GM19025 (cell line): ENCODE results near the gene INIP.

Experiments used
- ATAC-seq: cut with Tn5 transposase; IDR thresholded peaks from one replicate; pipeline ENCODE4 v1.9.1; 2021; ENCODE audit warnings: mild to moderate bottlenecking, low read depth, moderate library complexity; ENCODE audit not compliant: unreplicated experiment

INIP gene, protein sequence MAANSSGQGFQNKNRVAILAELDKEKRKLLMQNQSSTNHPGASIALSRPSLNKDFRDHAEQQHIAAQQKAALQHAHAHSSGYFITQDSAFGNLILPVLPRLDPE

DNA sequence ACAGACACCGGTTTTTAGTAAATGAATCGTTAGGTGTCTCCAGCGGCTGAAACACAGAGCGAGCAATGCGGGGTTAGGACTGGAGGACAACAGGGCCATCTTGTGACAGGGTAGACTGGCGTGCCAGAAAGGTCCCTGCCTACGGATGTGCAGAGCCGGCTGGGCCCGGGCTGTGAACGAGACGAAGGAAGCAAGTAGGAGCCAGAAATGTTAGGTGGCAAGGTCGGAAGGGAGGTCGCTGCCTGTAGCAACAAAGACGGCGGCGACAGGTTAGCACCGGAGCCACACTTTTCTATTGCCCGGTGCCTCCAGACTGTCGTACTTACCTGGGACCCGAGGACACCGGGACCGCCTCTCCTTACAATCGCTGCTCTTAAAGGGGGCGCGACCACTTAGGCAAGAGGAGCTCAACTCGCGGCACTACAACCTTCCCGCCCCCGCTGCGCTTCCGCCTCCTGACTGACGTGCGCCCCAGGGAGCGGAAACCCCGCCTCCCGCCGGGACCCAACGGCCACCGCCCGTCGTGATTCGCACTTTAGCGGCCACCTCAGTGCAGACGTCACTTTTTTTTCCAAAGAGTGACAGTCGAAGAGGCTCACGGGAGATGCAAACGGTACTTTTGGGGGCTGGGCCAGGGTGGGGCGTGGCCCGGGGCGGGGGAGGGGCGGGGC lies at the start of gene INIP:
Gene INIP (minus strand): TSS at position 457 of the 671 bp plus-strand sequence. CDS start 1,632 bp downstream, outside the sequence.
- ATAC-seq, result peak; percentile 99

DNA sequence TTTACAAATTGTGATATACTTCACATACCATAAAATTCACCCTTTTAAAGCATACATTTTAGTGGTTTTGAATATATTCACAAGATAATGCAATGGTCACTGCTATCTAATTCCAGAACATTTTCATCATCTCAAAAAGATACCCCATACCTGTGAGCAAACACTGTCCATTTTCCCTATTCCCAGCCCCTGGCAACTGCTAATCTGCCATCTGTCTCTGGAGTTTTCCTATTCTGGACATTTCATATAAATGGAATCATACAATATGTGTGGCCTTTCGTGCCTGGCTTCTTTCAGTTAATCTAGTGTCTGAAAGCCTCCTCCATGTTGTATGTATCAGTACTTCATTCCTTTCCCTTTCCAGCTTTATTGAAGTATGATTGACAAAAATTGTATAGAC lies 47.4 kb upstream of the INIP start:
- ATAC-seq, result no peak

DNA sequence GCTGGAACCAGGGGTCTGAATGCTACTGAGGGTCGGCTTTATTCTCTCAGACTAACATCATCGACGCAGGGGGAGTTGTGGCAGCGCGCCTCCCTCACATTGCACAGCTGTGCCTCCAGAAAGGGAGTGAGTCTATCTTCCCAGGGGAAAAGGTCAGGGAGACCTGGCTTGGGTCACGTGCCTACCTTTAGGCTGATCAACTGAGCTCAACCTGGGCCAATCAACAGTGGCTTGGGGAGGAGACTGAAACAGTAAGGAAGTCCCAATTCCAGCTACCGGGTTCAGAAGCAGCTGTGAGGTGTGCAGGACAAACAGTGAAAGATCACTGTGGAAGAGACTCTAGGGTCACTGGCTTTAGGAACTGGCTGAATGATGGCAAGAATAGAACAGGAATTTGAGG lies 46.9 kb upstream of the INIP start:
- ATAC-seq, result no peak

DNA sequence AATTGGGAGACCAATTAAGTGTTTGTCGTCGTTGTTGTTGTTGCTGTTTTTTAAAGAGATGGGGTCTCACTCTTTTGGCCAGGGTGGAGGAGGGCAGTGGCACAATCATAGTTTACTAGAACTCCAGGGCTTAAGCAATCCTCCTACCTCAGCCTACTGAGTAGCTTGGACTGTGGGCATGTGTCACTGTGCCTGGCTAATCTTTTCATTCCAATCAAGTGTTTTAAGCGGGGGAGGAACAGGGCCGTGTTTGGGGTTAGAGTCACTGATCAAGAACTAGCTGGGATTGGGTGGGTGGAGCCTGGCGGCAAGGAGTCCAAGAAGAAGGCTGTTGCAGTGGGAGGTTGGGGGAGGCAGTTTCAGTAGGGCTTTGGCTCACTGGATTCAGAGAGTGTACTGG lies 46.4 kb upstream of the INIP start:
- no peak for ATAC-seq

DNA sequence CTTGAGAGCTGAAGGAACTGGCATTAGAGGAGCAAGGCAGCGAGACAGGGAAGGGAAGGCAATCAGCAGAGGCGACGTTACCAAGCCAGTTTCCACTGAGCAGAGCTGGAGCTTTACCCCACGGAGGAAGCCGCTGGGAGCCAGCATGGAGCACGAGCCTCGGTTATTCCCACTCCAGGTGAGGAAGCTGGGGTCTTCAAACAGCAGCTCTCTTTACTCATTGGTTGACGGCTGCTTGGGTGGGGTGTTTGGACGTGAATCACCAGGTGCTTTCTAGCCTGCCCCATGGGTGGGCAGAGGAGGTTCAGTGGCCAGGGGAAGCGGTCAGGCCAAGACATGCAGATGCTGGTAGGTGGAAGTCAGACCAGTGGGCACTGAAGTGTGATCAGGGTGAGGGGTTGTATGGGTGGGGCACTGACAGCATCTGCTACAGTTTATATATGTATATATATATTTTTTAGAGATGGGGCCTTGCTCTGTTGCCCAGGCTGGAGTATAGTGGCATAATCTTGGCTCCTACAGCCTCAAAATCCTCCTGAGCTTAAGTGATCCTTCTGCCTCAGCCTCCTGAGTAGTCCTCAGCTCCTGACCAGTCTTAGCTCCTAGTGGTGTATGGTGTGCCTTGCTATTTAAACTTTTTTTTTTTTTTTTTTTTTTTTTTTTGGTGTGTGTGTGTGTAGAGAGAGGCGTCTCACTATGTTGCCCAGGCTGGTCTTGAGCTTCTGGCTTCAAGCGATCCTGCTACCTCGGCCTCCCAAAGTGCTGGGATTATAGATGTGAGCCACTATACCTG lies 45.0 kb upstream of the INIP start:
- ATAC-seq, result no peak

DNA sequence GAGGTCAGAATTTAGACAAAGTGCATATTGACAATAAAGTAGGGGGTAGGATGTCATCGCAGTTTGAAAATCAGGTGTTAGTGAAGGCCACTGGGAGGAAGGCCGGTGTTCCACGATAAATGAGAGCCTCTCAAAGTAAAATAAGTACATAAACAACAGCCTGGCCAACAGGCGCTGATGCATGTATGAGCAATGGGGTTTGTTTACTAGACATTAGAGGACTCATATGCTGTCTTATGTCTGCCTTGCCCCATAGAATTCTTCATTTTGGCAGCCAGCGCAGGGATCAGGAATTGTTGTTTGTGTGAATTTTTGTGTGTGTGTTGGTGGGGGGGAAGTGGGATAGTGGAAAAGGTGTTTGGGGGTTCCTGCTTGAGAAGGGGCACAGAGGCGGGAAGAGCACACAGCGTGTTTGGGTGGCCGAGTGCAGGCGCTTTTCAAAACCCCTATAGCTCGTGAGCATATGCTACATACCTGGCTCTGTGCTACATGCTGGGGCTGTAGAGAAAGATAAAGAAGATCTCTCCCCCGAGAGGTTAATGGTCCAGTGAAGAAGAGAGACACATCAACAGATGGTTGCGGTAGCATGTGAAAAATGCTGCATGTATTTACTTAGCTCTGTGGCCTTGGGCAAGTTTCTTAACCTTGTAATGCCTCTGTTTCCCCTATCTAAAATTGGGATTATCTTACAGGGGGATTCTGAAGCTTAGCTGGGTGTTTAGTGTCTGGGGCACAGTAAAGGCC lies 44.2 kb upstream of the INIP start:
- no peak for ATAC-seq

DNA sequence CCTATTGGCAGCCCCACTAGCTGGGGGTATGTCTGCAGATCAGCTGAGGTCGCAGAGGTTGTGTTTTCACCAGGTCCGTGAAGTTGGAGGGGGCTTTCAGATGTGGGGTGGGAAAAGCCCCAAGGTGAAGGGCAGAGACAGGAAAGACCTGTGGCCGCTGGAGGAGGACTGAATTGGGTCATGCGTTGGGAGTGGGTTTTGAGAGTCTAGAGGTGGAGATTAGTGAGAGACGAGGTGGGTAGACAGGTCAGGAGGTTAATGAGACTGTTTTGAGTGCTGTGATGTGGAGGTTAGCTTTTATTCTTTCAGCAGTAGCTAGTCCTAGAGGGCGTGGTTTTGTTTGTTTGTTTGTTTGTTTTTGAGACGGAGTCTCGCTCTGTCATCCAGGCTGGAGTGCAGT lies 42.9 kb upstream of the INIP start:
- no peak for ATAC-seq

DNA sequence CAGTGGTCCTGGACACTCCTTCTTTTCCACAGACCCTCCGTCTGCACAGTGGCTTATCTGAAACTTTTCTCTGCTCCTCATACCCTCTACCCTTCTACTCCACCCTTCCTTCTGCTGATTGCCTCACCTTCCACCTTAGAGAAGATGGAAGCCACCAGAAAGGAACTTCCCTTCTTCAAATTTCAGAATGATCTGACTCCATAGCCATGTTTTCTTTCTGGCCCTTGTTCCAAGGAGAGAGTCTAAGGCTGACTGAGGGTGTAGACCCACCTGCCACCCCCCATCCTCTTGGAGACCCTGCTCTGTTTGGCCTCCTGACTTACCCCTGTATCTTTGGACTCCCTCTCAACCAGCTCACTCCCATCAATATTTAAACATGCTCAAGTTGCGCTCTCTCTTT lies 40.0 kb upstream of the INIP start:
- ATAC-seq, result no peak

DNA sequence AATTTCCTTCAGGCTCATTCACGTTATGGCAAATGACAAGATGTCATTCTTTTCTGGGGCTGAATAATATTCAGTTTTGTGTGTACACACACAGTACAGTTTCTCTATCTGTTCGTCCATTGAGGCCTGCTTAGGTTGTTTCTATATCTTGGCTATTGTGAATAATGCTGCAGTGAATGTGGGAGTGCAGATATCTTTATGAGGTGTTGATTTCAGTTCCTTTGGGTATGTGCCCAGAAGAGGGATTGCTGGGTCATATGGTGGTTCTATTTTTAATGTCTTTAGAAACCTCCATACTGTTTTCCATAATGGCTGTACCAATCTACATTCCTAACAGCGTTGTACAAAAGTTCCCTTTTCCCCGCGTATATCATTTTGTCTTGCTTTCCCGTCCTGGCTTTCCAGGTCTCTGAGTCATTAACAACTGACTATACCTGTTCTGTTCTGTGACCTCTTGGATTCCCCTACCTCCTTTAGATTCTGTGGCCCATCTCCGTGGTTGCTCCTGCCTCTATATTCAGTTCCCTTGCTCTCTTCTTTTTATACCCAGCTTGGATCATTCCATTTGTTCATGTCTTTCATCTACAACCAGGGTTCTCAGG lies 39.5 kb upstream of the INIP start:
- no peak for ATAC-seq

DNA sequence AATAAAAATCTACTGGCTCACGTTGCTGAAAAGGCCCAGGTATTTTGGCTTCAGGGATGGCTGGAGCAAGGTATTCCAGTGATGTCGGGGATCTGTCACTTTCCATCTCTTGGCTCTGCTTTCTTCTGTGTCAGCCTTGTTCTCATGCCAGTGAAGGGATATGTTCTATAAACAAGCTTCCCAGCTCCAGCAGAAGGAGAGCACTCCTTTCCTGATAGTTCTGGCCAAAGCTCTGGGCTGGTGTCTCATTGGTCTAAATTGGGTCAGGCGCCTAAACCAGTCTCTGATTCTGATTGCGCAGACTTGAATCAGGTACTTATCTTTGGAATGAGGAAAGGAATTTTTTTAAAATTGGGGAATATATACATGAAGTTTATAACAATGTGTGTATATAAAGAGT lies 37.8 kb upstream of the INIP start:
- ATAC-seq, result no peak

DNA sequence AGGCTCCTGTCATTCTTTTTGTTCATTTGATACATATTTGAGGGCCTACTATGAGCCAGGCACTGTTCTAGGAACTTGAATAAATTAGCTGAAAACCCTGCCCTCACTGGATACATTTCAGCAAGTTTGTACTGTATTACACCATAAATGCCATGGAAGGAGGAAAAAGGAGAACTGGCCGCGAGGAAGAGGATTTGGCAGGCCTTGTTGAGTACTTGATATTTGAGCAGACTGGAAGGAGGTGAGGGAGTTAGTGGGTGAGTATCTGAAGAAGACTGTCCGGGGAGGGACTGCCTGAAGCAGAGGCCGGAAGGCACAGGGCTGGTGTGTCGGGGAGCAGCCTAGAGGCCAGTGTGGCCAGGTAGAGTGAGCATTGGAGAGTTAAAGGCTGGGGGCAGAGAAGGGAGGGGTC lies 37.1 kb upstream of the INIP start:
- ATAC-seq, result no peak

DNA sequence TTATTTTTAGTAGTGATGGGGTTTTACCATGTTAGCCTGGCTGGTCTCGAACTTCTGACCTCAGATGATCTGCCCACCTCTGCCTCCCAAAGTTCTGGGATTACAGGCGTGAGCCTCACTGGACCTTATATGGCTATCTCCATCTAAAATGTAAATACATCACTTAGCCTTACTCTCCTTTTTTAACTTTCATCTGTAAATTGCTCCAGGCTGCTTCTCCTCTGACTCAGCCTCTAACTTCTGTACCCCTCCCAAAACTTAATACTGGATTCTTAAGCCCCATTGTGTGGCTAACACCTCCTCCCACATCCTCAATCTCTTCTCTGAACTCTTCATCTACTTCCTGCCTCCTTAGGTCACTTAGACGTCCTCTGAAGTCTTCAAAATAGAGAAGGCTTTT lies 36.7 kb upstream of the INIP start:
- no peak for ATAC-seq

DNA sequence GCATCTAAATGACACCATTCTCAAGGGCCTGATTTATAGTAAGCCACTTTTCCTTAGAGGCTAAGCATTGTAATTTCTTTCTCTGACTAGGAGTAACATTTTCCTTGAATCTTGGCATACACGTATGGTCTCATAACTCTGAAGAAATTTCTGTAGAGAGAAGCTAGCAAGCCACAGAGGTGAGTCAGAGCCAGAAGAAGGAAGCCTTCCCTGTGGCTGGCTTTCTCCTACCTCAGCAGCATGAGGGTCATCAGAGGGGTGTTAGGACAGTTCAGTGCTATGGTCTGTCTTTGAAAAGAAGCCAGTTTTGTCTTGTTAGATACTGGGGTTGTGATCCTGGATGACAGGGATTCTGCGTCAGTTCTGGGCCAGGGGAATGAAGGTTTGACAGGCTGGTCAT lies 35.8 kb upstream of the INIP start:
- no peak for ATAC-seq

DNA sequence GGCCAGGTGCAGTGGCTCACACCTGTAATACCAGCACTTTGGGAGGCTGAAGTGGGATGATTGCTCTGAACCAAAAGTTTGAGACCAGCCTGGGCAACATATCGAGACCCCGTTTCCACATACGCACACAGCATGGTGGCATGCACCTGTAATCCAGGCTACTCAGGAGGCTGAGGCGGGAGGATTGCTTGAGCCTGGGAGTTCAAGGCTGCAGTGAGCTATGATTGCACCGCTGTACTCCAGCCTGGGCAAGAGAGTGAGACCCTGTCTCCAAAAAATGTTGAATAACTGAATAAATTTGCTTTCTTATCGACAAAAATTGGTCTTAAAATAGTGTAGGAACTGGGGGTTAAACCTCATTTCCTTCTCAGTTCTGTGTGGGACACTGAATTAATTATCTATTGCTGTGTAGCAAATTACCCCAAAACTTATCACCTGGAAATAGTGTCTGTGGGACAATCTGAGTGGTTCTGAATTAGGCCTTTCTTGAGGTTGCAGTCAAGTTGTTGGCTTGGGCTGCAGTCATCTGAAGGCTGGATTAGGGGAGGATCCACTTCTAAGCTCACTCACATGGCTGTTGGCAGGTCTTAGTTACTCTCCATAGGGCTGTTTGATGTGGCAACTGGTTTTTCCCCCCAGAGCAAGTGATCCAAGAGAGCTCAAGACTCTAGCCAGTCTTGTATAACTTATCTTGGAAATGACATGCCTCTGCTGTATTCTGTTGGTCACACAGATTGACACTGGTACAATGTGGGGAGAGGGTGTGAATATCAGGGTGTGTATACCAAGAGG lies 34.6 kb upstream of the INIP start:
- no peak for ATAC-seq

DNA sequence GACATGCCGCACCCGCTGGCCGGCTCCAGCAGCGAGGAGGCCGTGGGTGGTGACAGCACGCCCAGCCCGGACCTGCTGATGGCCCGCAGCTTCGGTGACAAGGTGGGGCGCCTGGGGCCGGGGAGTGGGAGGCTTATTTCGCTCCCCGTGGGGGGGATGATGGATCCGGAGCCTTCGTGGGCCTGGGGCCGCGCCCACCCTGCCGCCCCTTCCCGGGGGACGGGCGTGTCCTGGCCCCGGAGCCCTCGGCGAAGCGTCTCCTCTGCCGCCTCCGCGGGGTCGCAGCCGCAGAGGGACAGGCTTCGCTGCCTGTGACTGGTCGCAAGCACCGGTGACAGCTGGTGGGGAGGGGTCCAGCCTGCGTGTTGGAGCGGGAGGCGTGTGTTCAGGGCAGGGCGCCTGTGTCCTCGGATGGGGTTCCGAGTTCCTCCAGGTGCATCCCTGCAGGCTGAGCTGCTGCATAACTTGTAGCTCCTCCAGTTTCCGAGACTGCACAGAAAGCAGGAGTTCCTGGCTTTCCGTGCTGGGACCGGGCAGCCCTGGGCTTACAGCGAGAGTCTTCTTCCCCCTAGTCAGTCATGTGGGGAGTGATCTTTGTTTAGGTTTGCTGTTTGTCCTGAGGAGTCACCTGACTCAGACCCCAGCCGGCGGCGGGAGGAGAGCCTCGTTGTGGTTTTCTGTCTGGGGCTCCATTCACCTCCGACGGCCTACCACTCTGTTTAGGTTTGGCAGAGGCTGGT lies 33.3 kb upstream of the INIP start:
- ATAC-seq, result peak; percentile 13

DNA sequence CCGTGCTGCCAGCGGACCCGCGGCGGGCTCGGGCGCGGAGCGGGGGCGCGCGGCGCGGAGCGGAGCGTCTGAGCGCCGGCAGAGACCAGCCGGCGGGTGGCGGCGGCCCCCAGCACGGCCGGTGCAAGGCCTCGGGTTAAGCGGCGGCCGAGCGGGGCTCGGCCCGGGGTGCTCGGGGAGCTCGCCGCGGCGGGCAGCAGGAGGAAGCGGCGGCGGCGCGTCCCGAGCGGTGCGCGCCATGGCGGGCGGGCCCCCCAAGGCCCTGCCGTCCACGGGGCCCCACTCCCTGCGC lies 32.8 kb upstream of the INIP start:
- peak; percentile 45 for ATAC-seq

DNA sequence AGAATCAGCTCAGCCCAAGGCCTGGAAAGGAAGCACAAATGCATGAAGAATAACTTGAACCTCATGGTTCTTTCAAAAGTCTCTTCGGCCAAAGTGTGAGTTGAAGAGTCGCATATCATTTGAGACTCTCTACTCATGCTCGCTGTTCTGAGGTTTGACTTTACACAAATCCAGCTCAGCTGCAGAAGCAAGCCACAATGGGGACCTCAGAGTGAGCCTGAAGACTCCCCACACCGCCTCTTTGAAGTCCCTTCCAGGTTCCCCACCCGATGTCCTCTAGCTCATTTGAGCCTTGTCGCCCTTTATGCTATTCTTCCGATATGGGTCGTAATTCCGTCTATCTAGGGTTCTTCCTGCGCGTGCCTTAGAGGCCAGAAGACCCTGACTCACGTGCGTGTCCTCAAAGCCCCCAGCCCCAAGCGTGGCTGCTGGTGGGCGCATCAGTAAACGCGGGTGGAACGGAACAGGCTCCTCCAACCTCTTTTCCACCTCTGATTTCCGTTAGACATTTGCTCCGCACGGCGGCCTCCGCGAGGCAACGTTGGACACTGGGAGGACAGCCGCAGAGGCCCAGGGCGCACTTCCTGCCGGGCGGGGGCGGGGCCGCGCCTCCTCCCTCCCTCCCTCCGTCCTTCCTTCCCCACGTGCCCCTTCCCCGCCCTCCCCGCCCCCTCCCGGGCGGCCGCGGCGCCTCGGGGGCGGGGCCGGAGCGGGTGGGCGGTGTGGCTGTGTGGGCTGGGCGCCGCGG lies 32.3 kb upstream of the INIP start, which contains the start of gene SNX30:
Gene SNX30 (plus strand): TSS at position 745 of the 748 bp plus-strand sequence. CDS start 242 bp downstream, outside the sequence.
- peak; percentile 90 for ATAC-seq

DNA sequence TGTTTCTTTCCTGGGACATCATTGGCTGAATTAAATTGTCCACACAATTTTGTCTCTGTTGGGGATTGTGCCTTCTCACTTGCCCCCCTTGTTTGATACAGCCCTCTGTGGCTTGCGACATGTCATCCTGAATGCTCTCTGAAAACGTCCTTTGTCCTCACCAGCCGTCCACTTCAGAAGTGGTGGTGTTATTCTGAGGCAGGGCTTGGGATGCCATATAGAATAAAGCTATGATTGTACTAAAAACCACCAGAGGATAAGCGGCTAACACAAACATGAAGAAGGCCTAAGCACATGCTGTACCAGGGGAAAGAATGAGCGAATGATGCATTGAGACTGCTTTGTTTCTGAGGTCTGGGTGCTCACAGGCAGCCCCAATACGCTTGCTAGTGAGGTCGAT lies 29.2 kb upstream of the INIP start:
- no peak for ATAC-seq

DNA sequence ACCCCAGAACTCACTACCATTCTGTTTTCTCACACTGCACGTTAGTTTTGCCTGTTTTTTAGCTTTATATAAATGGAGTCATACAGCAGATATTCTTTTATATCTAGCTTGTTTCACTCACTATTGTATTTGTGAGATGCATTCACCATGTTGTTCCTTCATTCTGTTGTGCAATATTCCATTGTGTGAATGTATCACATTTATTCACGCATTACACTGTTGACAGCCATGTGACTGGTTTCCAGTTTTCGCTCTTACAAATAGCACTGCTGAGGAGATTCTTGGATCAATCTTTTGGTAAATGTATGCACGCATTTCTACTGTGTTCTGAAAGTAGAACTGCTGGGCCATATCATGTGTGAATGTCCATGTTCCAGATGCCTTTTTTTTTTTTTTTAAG lies 26.3 kb upstream of the INIP start:
- ATAC-seq, result no peak
